Measurements from ENCODE around the gene HOXB4. TPM values are rescaled to one million over a fixed set of nuclear protein-coding genes. Genes with fewer than 3 reads are reported as not detected.

The HOXB4 gene
- total RNA-seq, 1 experiment from 2014 or later: not detected

DNA sequence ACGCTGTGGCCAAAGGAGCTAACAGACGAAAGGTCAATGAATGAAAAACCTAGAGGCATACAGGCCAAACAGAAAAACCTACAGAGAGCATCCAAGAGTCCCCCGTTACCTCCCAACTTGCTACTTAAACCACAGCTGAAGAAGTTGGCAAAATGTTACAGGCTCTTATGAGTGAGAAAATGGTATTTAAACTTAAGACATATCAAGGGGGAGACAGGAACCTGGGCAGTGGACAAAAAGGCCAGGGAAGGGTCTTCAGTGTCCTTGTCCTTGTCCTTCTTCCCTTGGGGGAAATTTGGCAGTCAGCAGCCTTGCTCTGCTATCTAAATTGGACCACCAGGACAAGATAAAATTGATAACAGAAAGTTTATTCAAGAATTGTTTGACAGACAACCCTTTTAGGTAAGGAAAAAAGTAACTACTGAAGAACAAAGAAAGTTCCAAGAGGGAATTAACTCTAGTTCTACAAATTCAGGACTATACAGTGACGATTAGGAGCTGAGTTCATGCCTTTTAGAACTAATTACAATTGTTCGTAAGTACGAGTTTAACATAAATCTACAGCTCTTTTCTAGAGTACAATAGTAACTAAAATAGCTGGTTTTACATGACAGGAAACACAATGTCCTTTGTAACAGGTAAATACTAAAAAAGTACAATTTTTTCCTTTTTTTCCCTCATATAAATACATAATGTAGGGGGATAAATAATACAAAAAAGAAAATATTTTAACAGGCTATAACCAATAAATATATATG is 29.4 kb downstream of the HOXB4 start:
- no CpG with 5 or more reads among the region's 6 CpGs for WGBS (ENCODE audit: extremely low coverage, insufficient read length, low lambda C conversion rate)
- Histone ChIP-seq H3K18ac (ENCODE audit: insufficient read length, low read depth, low read length) (no peak overlapping the region), H2BK12ac (ENCODE audit: insufficient read length, low read depth, low read length) (no peak overlapping the region), H3K14ac (ENCODE audit: insufficient read depth, low read length) (no peak overlapping the region), H3K23me2 (ENCODE audit: insufficient read length, low read depth, low read length, poor library complexity, severe bottlenecking) (no peaks in the 10 kb centered on the region), H3K23ac (ENCODE audit: insufficient read length, low read depth, low read length) (no peak overlapping the region), H2AK5ac (ENCODE audit: insufficient read length, low read length) (no peak overlapping the region), H4K5ac (ENCODE audit: insufficient read length, low read depth, low read length) (no peak overlapping the region), H3K56ac (ENCODE audit: insufficient read length, low read depth, low read length) (no peak overlapping the region), H3K79me1 (ENCODE audit: insufficient read depth, low read depth, low read length, poor library complexity, severe bottlenecking) (no peaks in the 10 kb centered on the region), H3K27ac (ENCODE audit: insufficient read length, low read depth, low read length) (no peak overlapping the region), H3K4ac (ENCODE audit: low read depth, low read length) (no peak overlapping the region), H2BK120ac (ENCODE audit: low read depth, low read length, poor library complexity, severe bottlenecking) (no peak overlapping the region), H2BK20ac (ENCODE audit: low read depth, low read length, poor library complexity, severe bottlenecking) (no peak overlapping the region), H2AFZ (ENCODE audit: low read length) (no peak overlapping the region), H3K4me1 (ENCODE audit: insufficient read depth, low read length) (peaks cover 3% of the 10 kb centered on the region; the same call in 1 of the 2 replicates), H3K27me3 (ENCODE audit: insufficient read depth, low read length) (peaks cover 91% of the 10 kb centered on the region), H4K8ac (replicated peaks; ENCODE audit: insufficient read length, low read depth, low read length) (no peak overlapping the region), H3K9ac (ENCODE audit: extremely low read depth, insufficient read length, low read length) (no peak overlapping the region), H4K91ac (ENCODE audit: insufficient read length, low read depth, low read length) (no peak overlapping the region), H2BK5ac (ENCODE audit: insufficient read length, low read length) (no peak overlapping the region), H4K20me1 (ENCODE audit: control insufficient read depth, insufficient read depth, insufficient read length) (peaks cover 3% of the 10 kb centered on the region), H3K9me3 (ENCODE audit: control insufficient read depth, low read depth, low read length) (no peaks in the 10 kb centered on the region), H2BK15ac (ENCODE audit: low read depth, low read length) (no peak overlapping the region), H3K4me2 (ENCODE audit: insufficient read depth, insufficient read length, low read length) (no peak overlapping the region), H3K79me2 (ENCODE audit: insufficient read depth, low read length) (no peaks in the 10 kb centered on the region), H3T11ph (ENCODE audit: low read length) (no peak overlapping the region)
- no peak overlapping the region for H3K27ac Mint-ChIP-seq
- TF ChIP-seq, protein P1, sequence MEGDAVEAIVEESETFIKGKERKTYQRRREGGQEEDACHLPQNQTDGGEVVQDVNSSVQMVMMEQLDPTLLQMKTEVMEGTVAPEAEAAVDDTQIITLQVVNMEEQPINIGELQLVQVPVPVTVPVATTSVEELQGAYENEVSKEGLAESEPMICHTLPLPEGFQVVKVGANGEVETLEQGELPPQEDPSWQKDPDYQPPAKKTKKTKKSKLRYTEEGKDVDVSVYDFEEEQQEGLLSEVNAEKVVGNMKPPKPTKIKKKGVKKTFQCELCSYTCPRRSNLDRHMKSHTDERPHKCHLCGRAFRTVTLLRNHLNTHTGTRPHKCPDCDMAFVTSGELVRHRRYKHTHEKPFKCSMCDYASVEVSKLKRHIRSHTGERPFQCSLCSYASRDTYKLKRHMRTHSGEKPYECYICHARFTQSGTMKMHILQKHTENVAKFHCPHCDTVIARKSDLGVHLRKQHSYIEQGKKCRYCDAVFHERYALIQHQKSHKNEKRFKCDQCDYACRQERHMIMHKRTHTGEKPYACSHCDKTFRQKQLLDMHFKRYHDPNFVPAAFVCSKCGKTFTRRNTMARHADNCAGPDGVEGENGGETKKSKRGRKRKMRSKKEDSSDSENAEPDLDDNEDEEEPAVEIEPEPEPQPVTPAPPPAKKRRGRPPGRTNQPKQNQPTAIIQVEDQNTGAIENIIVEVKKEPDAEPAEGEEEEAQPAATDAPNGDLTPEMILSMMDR (conservative IDR thresholded peaks at IDR 0.05): no peak
- no peaks in the 10 kb centered on the region for H3K36me3 Mint-ChIP-seq (ENCODE audit: insufficient read depth in 1 of 3, low read depth in 3 of 3)
- H3K9me3 Mint-ChIP-seq: peaks cover 9 to 17% of the 10 kb centered on the region in 2 experiments; a peak in 4 of 5 replicates
- no peak overlapping the region for H3K4me3 Mint-ChIP-seq
- no peak for DNase-seq
- peaks cover 36 to 61% of the 10 kb centered on the region in 2 experiments for H3K4me1 Mint-ChIP-seq
- peaks cover 100% of the 10 kb centered on the region for H3K27me3 Mint-ChIP-seq (ENCODE audit: low read depth)

Data from H9 (cell line).